GM23338 (cell line): ENCODE data around the gene PPP2R5B. TPM values are rescaled to one million over a fixed set of nuclear protein-coding genes. Genes with fewer than 3 reads are reported as not detected.

ENCODE experiments used
- ATAC-seq: fragments of 200-7000 bp; cut with Tn5 transposase; 3 replicates; pipeline ENCODE4 v1.9.1; 2020
- DNase-seq: peaks from one replicate; pipeline ENCODE4 v3.0.0-alpha.2; 2015; ENCODE audit warnings: low spot score
- H2AFZ ChIP-seq: fragments of 200-600 bp; sonication (generic); 2 replicates; pipeline ENCODE4 v1.8.0; 2016; ENCODE audit warnings: antibody characterized with exemption, mild to moderate bottlenecking, moderate library complexity
- H3F3A ChIP-seq: fragments of 200-600 bp; sonication (generic); replicated peaks from 2 replicates; pipeline ENCODE4 v1.8.0; 2017; ENCODE audit warnings: antibody characterized with exemption, mixed run types, low read depth
- H3K27ac ChIP-seq: fragments of 200-600 bp; sonication (generic); 2 replicates; pipeline ENCODE4 v1.6.1; 2016; ENCODE audit warnings: low read depth
- H3K27me3 ChIP-seq: fragments of 200-600 bp; sonication (generic); 2 replicates; pipeline ENCODE4 v1.8.0; 2016; ENCODE audit warnings: mild to moderate bottlenecking, mixed run types, moderate library complexity; ENCODE audit not compliant: insufficient read depth
- H3K36me3 ChIP-seq: fragments of 200-600 bp; sonication (generic); 2 replicates; pipeline ENCODE4 v1.8.0; 2016; ENCODE audit warnings: mild to moderate bottlenecking; ENCODE audit not compliant: insufficient read depth
- H3K4me1 ChIP-seq: fragments of 200-600 bp; sonication (generic); 2 replicates; pipeline ENCODE4 v1.8.0; 2016; ENCODE audit warnings: mild to moderate bottlenecking, moderate library complexity; ENCODE audit not compliant: insufficient read depth
- H3K4me2 ChIP-seq: fragments of 200-600 bp; sonication (generic); 2 replicates; pipeline ENCODE4 v1.7.1; 2017; ENCODE audit warnings: mixed run types
- H3K4me3 ChIP-seq: fragments of 200-600 bp; sonication (generic); 2 replicates; pipeline ENCODE4 v1.6.1; 2016; ENCODE audit warnings: mixed run types
- H3K79me2 ChIP-seq: fragments of 200-600 bp; sonication (generic); replicated peaks from 2 replicates; pipeline ENCODE4 v1.8.0; 2017; ENCODE audit warnings: mild to moderate bottlenecking; ENCODE audit not compliant: insufficient read depth
- H3K9me2 ChIP-seq: fragments of 200-600 bp; sonication (generic); 2 replicates; pipeline ENCODE4 v1.8.0; 2017; ENCODE audit not compliant: insufficient read depth
- H4K20me1 ChIP-seq: fragments of 200-600 bp; sonication (generic); replicated peaks from 2 replicates; pipeline ENCODE4 v1.8.0; 2017; ENCODE audit warnings: mild to moderate bottlenecking; ENCODE audit not compliant: insufficient read depth
- H3K27ac Mint-ChIP-seq: 2 replicates; pipeline ENCODE4 v1.8.0; 2020; ENCODE audit warnings: inconsistent platforms, mild to moderate bottlenecking, moderate library complexity, mixed read lengths
- H3K27me3 Mint-ChIP-seq: 3 replicates; pipeline ENCODE4 v1.8.0; 2022; ENCODE audit warnings: low read depth, mild to moderate bottlenecking, moderate library complexity, mixed read lengths, inconsistent platforms; ENCODE audit not compliant: insufficient read depth, poor library complexity
- H3K36me3 Mint-ChIP-seq: 3 replicates; pipeline ENCODE4 v1.8.0; 2021; ENCODE audit warnings: low read depth, mild to moderate bottlenecking, inconsistent platforms, moderate library complexity, mixed read lengths
- H3K4me1 Mint-ChIP-seq: 3 replicates; pipeline ENCODE4 v1.8.0; 2020; ENCODE audit warnings: mild to moderate bottlenecking, inconsistent platforms, mixed read lengths
- H3K4me3 Mint-ChIP-seq: 3 replicates; pipeline ENCODE4 v1.8.0; 2021; ENCODE audit warnings: moderate library complexity, mild to moderate bottlenecking, inconsistent platforms, mixed read lengths
- H3K9me3 Mint-ChIP-seq: 3 replicates; pipeline ENCODE4 v1.8.0; 2020; ENCODE audit warnings: moderate library complexity, mild to moderate bottlenecking, inconsistent platforms, mixed read lengths
- CREB1 ChIP-seq: fragments of 250-450 bp; sonication (Bioruptor Pico); IDR thresholded peaks from 2 replicates; pipeline ENCODE4 v1.5.0; 2020; ENCODE audit warnings: low read depth, mild to moderate bottlenecking, moderate library complexity
- EZH2 ChIP-seq: fragments of 200-600 bp; sonication (generic); IDR thresholded peaks from one replicate; pipeline ENCODE4 v1.8.0; 2017; ENCODE audit warnings: antibody characterized with exemption, mild to moderate bottlenecking, low read depth; ENCODE audit not compliant: unreplicated experiment
- EZH2phosphoT487 ChIP-seq: fragments of 200-600 bp; sonication (generic); IDR thresholded peaks from one replicate; pipeline ENCODE4 v1.8.1; 2018; ENCODE audit warnings: antibody characterized with exemption; ENCODE audit not compliant: unreplicated experiment
- JUNB ChIP-seq: IDR thresholded peaks from one replicate; pipeline ENCODE4 v1.6.1; 2016; ENCODE audit warnings: antibody characterized with exemption; ENCODE audit not compliant: unreplicated experiment
- STAT1 ChIP-seq: IDR thresholded peaks from one replicate; pipeline ENCODE4 v1.6.1; 2016; ENCODE audit warnings: antibody characterized with exemption; ENCODE audit not compliant: unreplicated experiment
- ZNF114 ChIP-seq: fragments of 250-450 bp; sonication (Bioruptor Pico); IDR thresholded peaks from 2 replicates; pipeline ENCODE4 v1.5.0; 2020; ENCODE audit warnings: mild to moderate bottlenecking, moderate library complexity
- ZNF331 ChIP-seq: fragments of 250-450 bp; sonication (Bioruptor Pico); IDR thresholded peaks from 2 replicates; pipeline ENCODE4 v1.5.0; 2020; ENCODE audit warnings: low read depth, mild to moderate bottlenecking, moderate library complexity
- polyA plus RNA-seq: library from polyadenylated mRNA; unstranded; fragments of >200 nt; fragmentation: Nextera tagmentation; extraction: Ambion mirVana; gene quantifications from 2 replicates; pipeline ENCODE4 v1.2.1, GENCODE V29; 2016
- total RNA-seq: library from RNA; depleted of rRNA; stranded (reverse); fragments of >200 nt; shearing (Covaris generic); gene quantifications from 2 replicates; pipeline ENCODE4 v1.2.3, GENCODE V29; 2014
- TF ChIP-seq, protein P1 (sequence below): fragments of 250-450 bp; sonication (Bioruptor Pico); IDR thresholded peaks from 2 replicates; pipeline ENCODE4 v1.5.0; 2020; ENCODE audit warnings: mild to moderate bottlenecking, moderate library complexity
- TF ChIP-seq, protein P2 (sequence below), 2 experiments: fragments of 200-600 bp in 1 of 2; sonication (generic) in 1 of 2; conservative IDR thresholded peaks; 2 replicates each; pipeline versions ENCODE4 v1.5.1 to v1.6.1; 2016 to 2017; ENCODE audit warnings: antibody characterized with exemption in 2 of 2, low read depth in 2 of 2, mild to moderate bottlenecking in 2 of 2, moderate library complexity in 1 of 2
- TF ChIP-seq, protein P3 (sequence below): IDR thresholded peaks from one replicate; pipeline ENCODE4 v1.6.1; 2018; ENCODE audit warnings: antibody characterized with exemption; ENCODE audit not compliant: unreplicated experiment
- TF ChIP-seq, protein P4 (sequence below): IDR thresholded peaks from 2 replicates; pipeline ENCODE4 v1.6.1; 2016; ENCODE audit warnings: antibody characterized with exemption

PPP2R5B gene
- total and polyA plus RNA-seq, 2 experiments from 2014 or later = 2.8 to 5.8 TPM

DNA sequence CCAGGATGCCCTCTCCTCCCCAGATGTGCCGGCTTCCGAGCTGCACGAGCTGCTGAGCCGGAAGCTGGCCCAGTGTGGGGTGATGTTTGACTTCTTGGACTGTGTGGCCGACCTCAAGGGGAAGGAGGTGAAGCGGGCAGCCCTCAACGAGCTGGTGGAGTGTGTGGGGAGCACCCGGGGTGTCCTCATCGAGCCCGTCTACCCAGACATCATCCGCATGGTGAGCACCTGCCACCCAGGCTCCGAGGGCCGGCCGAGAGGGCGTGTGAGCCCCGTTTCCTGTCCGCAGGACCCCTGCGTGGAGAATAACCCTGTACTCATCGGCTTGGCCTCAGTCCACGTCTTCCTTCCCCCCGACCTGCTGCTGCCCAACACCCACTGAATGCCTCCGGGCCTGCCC, 2.2 kb downstream of the PPP2R5B start:
- H2AFZ ChIP-seq = no peak overlapping the region
- H3K36me3 ChIP-seq = no peaks in the 10 kb centered on the region
- H3K4me2 ChIP-seq = no peak overlapping the region
- no peak overlapping the region for H3K4me3 ChIP-seq
- no peak for ATAC-seq
- Mint-ChIP-seq H3K9me3 (no peaks in the 10 kb centered on the region; the same call in 2 of the 3 replicates), H3K4me3 (no peak overlapping the region), H3K27me3 (peaks cover 14% of the 10 kb centered on the region), H3K27ac (no peak overlapping the region), H3K4me1 (peaks cover 6% of the 10 kb centered on the region; the same call in 1 of the 3 replicates), H3K36me3 (no peaks in the 10 kb centered on the region)
- TF ChIP-seq, protein P1, sequence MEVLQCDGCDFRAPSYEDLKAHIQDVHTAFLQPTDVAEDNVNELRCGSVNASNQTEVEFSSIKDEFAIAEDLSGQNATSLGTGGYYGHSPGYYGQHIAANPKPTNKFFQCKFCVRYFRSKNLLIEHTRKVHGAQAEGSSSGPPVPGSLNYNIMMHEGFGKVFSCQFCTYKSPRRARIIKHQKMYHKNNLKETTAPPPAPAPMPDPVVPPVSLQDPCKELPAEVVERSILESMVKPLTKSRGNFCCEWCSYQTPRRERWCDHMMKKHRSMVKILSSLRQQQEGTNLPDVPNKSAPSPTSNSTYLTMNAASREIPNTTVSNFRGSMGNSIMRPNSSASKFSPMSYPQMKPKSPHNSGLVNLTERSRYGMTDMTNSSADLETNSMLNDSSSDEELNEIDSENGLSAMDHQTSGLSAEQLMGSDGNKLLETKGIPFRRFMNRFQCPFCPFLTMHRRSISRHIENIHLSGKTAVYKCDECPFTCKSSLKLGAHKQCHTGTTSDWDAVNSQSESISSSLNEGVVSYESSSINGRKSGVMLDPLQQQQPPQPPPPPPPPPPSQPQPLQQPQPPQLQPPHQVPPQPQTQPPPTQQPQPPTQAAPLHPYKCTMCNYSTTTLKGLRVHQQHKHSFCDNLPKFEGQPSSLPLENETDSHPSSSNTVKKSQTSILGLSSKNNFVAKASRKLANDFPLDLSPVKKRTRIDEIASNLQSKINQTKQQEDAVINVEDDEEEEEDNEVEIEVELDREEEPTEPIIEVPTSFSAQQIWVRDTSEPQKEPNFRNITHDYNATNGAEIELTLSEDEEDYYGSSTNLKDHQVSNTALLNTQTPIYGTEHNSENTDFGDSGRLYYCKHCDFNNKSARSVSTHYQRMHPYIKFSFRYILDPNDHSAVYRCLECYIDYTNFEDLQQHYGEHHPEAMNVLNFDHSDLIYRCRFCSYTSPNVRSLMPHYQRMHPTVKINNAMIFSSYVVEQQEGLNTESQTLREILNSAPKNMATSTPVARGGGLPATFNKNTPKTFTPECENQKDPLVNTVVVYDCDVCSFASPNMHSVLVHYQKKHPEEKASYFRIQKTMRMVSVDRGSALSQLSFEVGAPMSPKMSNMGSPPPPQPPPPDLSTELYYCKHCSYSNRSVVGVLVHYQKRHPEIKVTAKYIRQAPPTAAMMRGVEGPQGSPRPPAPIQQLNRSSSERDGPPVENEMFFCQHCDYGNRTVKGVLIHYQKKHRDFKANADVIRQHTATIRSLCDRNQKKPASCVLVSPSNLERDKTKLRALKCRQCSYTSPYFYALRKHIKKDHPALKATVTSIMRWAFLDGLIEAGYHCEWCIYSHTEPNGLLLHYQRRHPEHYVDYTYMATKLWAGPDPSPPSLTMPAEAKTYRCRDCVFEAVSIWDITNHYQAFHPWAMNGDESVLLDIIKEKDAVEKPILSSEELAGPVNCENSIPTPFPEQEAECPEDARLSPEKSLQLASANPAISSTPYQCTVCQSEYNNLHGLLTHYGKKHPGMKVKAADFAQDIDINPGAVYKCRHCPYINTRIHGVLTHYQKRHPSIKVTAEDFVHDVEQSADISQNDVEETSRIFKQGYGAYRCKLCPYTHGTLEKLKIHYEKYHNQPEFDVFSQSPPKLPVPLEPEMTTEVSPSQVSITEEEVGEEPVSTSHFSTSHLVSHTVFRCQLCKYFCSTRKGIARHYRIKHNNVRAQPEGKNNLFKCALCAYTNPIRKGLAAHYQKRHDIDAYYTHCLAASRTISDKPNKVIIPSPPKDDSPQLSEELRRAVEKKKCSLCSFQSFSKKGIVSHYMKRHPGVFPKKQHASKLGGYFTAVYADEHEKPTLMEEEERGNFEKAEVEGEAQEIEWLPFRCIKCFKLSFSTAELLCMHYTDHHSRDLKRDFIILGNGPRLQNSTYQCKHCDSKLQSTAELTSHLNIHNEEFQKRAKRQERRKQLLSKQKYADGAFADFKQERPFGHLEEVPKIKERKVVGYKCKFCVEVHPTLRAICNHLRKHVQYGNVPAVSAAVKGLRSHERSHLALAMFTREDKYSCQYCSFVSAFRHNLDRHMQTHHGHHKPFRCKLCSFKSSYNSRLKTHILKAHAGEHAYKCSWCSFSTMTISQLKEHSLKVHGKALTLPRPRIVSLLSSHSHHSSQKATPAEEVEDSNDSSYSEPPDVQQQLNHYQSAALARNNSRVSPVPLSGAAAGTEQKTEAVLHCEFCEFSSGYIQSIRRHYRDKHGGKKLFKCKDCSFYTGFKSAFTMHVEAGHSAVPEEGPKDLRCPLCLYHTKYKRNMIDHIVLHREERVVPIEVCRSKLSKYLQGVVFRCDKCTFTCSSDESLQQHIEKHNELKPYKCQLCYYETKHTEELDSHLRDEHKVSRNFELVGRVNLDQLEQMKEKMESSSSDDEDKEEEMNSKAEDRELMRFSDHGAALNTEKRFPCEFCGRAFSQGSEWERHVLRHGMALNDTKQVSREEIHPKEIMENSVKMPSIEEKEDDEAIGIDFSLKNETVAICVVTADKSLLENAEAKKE (CRISPR knock-in tag) = no peak
- no peak for TF ChIP-seq STAT1
- TF ChIP-seq, protein P2, sequence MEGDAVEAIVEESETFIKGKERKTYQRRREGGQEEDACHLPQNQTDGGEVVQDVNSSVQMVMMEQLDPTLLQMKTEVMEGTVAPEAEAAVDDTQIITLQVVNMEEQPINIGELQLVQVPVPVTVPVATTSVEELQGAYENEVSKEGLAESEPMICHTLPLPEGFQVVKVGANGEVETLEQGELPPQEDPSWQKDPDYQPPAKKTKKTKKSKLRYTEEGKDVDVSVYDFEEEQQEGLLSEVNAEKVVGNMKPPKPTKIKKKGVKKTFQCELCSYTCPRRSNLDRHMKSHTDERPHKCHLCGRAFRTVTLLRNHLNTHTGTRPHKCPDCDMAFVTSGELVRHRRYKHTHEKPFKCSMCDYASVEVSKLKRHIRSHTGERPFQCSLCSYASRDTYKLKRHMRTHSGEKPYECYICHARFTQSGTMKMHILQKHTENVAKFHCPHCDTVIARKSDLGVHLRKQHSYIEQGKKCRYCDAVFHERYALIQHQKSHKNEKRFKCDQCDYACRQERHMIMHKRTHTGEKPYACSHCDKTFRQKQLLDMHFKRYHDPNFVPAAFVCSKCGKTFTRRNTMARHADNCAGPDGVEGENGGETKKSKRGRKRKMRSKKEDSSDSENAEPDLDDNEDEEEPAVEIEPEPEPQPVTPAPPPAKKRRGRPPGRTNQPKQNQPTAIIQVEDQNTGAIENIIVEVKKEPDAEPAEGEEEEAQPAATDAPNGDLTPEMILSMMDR (conservative IDR thresholded peaks at IDR 0.05; ENCODE audit: low read depth in 2 of 2) = no peak
- no peak for TF ChIP-seq CREB1 (CRISPR knock-in tag)
- TF ChIP-seq EZH2phosphoT487 = no peak
- TF ChIP-seq, protein P3, sequence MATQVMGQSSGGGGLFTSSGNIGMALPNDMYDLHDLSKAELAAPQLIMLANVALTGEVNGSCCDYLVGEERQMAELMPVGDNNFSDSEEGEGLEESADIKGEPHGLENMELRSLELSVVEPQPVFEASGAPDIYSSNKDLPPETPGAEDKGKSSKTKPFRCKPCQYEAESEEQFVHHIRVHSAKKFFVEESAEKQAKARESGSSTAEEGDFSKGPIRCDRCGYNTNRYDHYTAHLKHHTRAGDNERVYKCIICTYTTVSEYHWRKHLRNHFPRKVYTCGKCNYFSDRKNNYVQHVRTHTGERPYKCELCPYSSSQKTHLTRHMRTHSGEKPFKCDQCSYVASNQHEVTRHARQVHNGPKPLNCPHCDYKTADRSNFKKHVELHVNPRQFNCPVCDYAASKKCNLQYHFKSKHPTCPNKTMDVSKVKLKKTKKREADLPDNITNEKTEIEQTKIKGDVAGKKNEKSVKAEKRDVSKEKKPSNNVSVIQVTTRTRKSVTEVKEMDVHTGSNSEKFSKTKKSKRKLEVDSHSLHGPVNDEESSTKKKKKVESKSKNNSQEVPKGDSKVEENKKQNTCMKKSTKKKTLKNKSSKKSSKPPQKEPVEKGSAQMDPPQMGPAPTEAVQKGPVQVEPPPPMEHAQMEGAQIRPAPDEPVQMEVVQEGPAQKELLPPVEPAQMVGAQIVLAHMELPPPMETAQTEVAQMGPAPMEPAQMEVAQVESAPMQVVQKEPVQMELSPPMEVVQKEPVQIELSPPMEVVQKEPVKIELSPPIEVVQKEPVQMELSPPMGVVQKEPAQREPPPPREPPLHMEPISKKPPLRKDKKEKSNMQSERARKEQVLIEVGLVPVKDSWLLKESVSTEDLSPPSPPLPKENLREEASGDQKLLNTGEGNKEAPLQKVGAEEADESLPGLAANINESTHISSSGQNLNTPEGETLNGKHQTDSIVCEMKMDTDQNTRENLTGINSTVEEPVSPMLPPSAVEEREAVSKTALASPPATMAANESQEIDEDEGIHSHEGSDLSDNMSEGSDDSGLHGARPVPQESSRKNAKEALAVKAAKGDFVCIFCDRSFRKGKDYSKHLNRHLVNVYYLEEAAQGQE = no peak
- TF ChIP-seq ZNF331 (CRISPR knock-in tag) = no peak
- TF ChIP-seq, protein P4, sequence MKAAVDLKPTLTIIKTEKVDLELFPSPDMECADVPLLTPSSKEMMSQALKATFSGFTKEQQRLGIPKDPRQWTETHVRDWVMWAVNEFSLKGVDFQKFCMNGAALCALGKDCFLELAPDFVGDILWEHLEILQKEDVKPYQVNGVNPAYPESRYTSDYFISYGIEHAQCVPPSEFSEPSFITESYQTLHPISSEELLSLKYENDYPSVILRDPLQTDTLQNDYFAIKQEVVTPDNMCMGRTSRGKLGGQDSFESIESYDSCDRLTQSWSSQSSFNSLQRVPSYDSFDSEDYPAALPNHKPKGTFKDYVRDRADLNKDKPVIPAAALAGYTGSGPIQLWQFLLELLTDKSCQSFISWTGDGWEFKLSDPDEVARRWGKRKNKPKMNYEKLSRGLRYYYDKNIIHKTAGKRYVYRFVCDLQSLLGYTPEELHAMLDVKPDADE = no peak
- TF ChIP-seq JUNB = no peak
- TF ChIP-seq ZNF114 = no peak
- no peak for TF ChIP-seq EZH2
- no peaks in the 10 kb centered on the region for H3K9me2 ChIP-seq
- no peaks in the 10 kb centered on the region for H3K27me3 ChIP-seq
- H3K79me2 ChIP-seq = no peaks in the 10 kb centered on the region
- no peak overlapping the region for H3K27ac ChIP-seq
- no peaks in the 10 kb centered on the region; the same call in 1 of the 2 replicates for H4K20me1 ChIP-seq
- peaks cover 4% of the 10 kb centered on the region; the same call in 1 of the 2 replicates for H3K4me1 ChIP-seq
- no peaks in the 10 kb centered on the region for H3F3A ChIP-seq
- no peak for DNase-seq
